ENCODE data around the gene ATP2B1. TPM values are rescaled to one million over a fixed set of nuclear protein-coding genes. Genes with fewer than 3 reads are reported as not detected.

The ATP2B1 gene
- total and polyA plus RNA-seq, 2 donors (not counting 3 experiments of a cell fraction or from before 2014, with no cell fraction given): 6.4 to 28.0 TPM

GRCh38 chr12:89740943-89741342 is 32.3 kb upstream of the ATP2B1 start:
- Histone ChIP-seq H3K27me3 (ENCODE audit: control insufficient read depth in 2 of 2, insufficient read depth in 2 of 2, low read length in 2 of 2) (no peaks in the 10 kb centered on the region), H3K36me3 (ENCODE audit: control insufficient read depth in 2 of 2, extremely low read depth in 1 of 2, insufficient read depth in 2 of 2, low read length in 2 of 2) (no peaks in the 10 kb centered on the region), H3K4me3 (replicated peaks in 1 of 3; ENCODE audit: insufficient read depth in 1 of 3, low read depth in 1 of 3, low read length in 3 of 3) (no peak overlapping the region), H3K9ac (replicated peaks; ENCODE audit: extremely low read depth, insufficient read depth, low read length) (no peak overlapping the region), H3K4me2 (ENCODE audit: insufficient read depth, low read length) (no peak overlapping the region), H2AFZ (ENCODE audit: low read depth, low read length) (no peak overlapping the region), H4K20me1 (replicated peaks; ENCODE audit: control insufficient read depth, extremely low read depth, insufficient read depth, low read length) (no peaks in the 10 kb centered on the region), H3K4me1 (ENCODE audit: control insufficient read depth, extremely low read depth, insufficient read depth, low read length) (no peaks in the 10 kb centered on the region), H3K9me1 (replicated peaks; ENCODE audit: control insufficient read depth, extremely low read depth, insufficient read depth, low read length) (no peaks in the 10 kb centered on the region), H3K27ac (ENCODE audit: insufficient read depth, low read depth, low read length) (no peak overlapping the region), H3K79me2 (ENCODE audit: control insufficient read depth, insufficient read depth, low read length) (no peaks in the 10 kb centered on the region), H3K9me3 (replicated peaks; ENCODE audit: control insufficient read depth, insufficient read depth, low read length) (no peaks in the 10 kb centered on the region)
- dilution Hi-C loops (cut with MboI; ENCODE audit: extremely low pct_ligation_motif_present, low sequenced_read_pairs): no loop called here
- no peak for DNase-seq (ENCODE audit: low read depth, low spot score)
- intact Hi-C loops (cut with micrococcal nuclease): no loop called here
- ChIA-PET CTCF (no interaction called here), POLR2A (no interaction called here)
- no peak for FAIRE-seq
- BruUV-seq (replicated peaks): no TSS peak
- TF ChIP-seq FOS (IDR thresholded peaks at IDR 0.05; ENCODE audit: borderline replicate concordance, insufficient read depth, low read length) (no peak), MAX (IDR thresholded peaks at IDR 0.05; ENCODE audit: insufficient read depth, insufficient read length) (no peak), CTCF (IDR thresholded peaks at IDR 0.05; ENCODE audit: extremely low read depth in 1 of 2, insufficient read depth in 1 of 2, low read depth in 1 of 2, low read length in 2 of 2) (no peak), MYC (IDR thresholded peaks at IDR 0.05; ENCODE audit: low read depth, low read length) (no peak), JUN (IDR thresholded peaks at IDR 0.05; ENCODE audit: borderline replicate concordance, insufficient read depth, insufficient read length, low read depth) (no peak), GATA2 (IDR thresholded peaks at IDR 0.05; ENCODE audit: insufficient read depth, insufficient read length, low read depth, low read length) (no peak), EZH2 (IDR thresholded peaks at IDR 0.05; ENCODE audit: borderline replicate concordance, low read depth, low read length, severe bottlenecking) (no peak), POLR2A (IDR thresholded peaks at IDR 0.05; ENCODE audit: low read depth, low read length) (no peak), POLR2AphosphoS5 (IDR thresholded peaks at IDR 0.05; ENCODE audit: insufficient read depth, low read depth, low read length) (no peak)

All from endothelial cell of umbilical vein (primary cell).